Raji (cell line): ENCODE results near the gene ESD.

ENCODE experiments used
- POLR2A ChIP-seq: IDR thresholded peaks from 2 replicates; pipeline ENCODE4 v1.6.1; 2011; ENCODE audit warnings: low read depth, low read length, control low read depth; ENCODE audit not compliant: insufficient read depth

The ESD gene

GRCh38 chr13:46731535-46731934, 65.4 kb downstream of the ESD start:
- no peak for TF ChIP-seq POLR2A

- no peak for TF ChIP-seq POLR2A
These were observed 68.2 kb downstream of the ESD start for GRCh38 chr13:46728777-46729176.

GRCh38 chr13:46726347-46726746, 70.6 kb downstream of the ESD start:
- TF ChIP-seq POLR2A = no peak
